HCT116 (cell line): Measurements from ENCODE around the gene F8A2. TPM values are rescaled to one million over a fixed set of nuclear protein-coding genes. Genes with fewer than 3 reads are reported as not detected.

Source experiments
- ATAC-seq: fragments of 200-7000 bp; cut with Tn5 transposase; 2 replicates; pipeline ENCODE4 v1.9.1; 2020; ENCODE audit warnings: mild to moderate bottlenecking, moderate library complexity
- BruUV-seq: library from RNA; stranded (reverse); fragments of 400-500 nt; replicated peaks from 2 replicates; lab custom pipeline; 2021; lab: Mats Ljungman, UMichigan
- CTCF ChIA-PET: fragments of 300-600 bp; sonication (Branson Sonifier 250); formaldehyde crosslinking; loops from one replicate; lab custom pipeline; 2021; ENCODE audit warnings: antibody characterized with exemption; lab: Charles Lee
- POLR2A ChIA-PET: fragments of 300-600, 350-600 bp; sonication (Branson Sonifier 250); formaldehyde crosslinking; loops from one replicate; lab custom pipeline; 2021; ENCODE audit warnings: antibody characterized with exemption; lab: Charles Lee
- RAD21 ChIA-PET, 2 experiments: fragments of 300-600 bp; sonication (Branson Sonifier 250); formaldehyde crosslinking; loops; one replicate each; lab custom pipeline; 2023; ENCODE audit warnings: low total read pairs in 2 of 2; ENCODE audit not compliant: uncharacterized antibody in 2 of 2, unreplicated experiment in 2 of 2, low non-redundant PET in 1 of 2; lab: Charles Lee
- DNase-seq: peaks from one replicate; pipeline ENCODE4 v3.0.0-alpha.2; 2010; ENCODE audit warnings: low read depth, low spot score
- H2AFZ ChIP-seq: fragments of 200-600 bp; shearing (Covaris generic), sonication (generic); 2 replicates; pipeline ENCODE4 v1.6.1; 2017; ENCODE audit warnings: low read depth, mixed run types, mixed read lengths, antibody characterized with exemption, low read length; ENCODE audit not compliant: poor library complexity, severe bottlenecking
- H3K27ac ChIP-seq: 2 replicates; pipeline ENCODE4 v1.5.1; 2012; ENCODE audit warnings: low read depth, low read length
- H3K27me3 ChIP-seq: fragments of 200-600 bp; sonication (generic); 2 replicates; pipeline ENCODE4 v1.6.1; 2016; ENCODE audit warnings: mixed run types, low read length, mixed read lengths; ENCODE audit not compliant: insufficient read depth
- H3K36me3 ChIP-seq, 2 experiments: fragments of 200-500 bp in 1 of 2; fragments of 200-600 bp in 1 of 2; sonication (Bioruptor generic) in 1 of 2; sonication (generic) in 1 of 2; 2 replicates each; pipeline versions ENCODE4 v1.5.1 to v1.6.1; 2014 to 2016; ENCODE audit warnings: low read length in 2 of 2, inconsistent platforms in 1 of 2, mixed read lengths in 1 of 2, mixed run types in 1 of 2; ENCODE audit not compliant: insufficient read depth in 2 of 2, control insufficient read depth in 1 of 2
- H3K4me1 ChIP-seq, 2 experiments: fragments of 200-600 bp in 1 of 2; sonication (generic) in 1 of 2; 2 replicates each; pipeline versions ENCODE4 v1.5.1 to v1.6.1; 2012 to 2017; ENCODE audit warnings: low read length in 2 of 2, inconsistent platforms in 1 of 2, mild to moderate bottlenecking in 1 of 2, mixed read lengths in 1 of 2, mixed run types in 1 of 2, moderate library complexity in 1 of 2; ENCODE audit not compliant: insufficient read depth in 2 of 2, control insufficient read depth in 1 of 2
- H3K4me2 ChIP-seq: fragments of 200-600 bp; sonication (generic); 2 replicates; pipeline ENCODE4 v1.6.1; 2017; ENCODE audit warnings: mixed run types, low read length, mixed read lengths
- H3K4me3 ChIP-seq, 2 experiments: fragments of 200-600 bp in 1 of 2; sonication (generic) in 1 of 2; replicated peaks in 1 of 2; 2 replicates each; pipeline ENCODE4 v1.5.1; 2011 to 2016; ENCODE audit warnings: low read length in 2 of 2, control low read depth in 1 of 2, low read depth in 1 of 2, mild to moderate bottlenecking in 1 of 2, mixed read lengths in 1 of 2, mixed run types in 1 of 2
- H3K79me2 ChIP-seq: fragments of 200-600 bp; sonication (generic); 2 replicates; pipeline ENCODE4 v1.6.1; 2017; ENCODE audit warnings: mild to moderate bottlenecking, mixed run types, low read length, moderate library complexity, mixed read lengths; ENCODE audit not compliant: insufficient read depth
- H3K9ac ChIP-seq: fragments of 200-600 bp; sonication (generic); 2 replicates; pipeline ENCODE4 v1.6.1; 2016; ENCODE audit warnings: low read length, mixed read lengths
- H3K9me2 ChIP-seq: fragments of 200-600 bp; sonication (generic), shearing (Covaris generic); 2 replicates; pipeline ENCODE4 v1.6.1; 2017; ENCODE audit warnings: mixed run types, mild to moderate bottlenecking, moderate library complexity; ENCODE audit not compliant: insufficient read depth
- H3K9me3 ChIP-seq, 2 experiments: fragments of 200-500 bp in 1 of 2; fragments of 200-600 bp in 1 of 2; sonication (Bioruptor generic) in 1 of 2; sonication (generic) in 1 of 2; 2 replicates each; pipeline ENCODE4 v1.6.1; 2014 to 2017; ENCODE audit warnings: low read length in 2 of 2, mixed read lengths in 2 of 2, inconsistent platforms in 1 of 2, low read depth in 1 of 2, mild to moderate bottlenecking in 1 of 2, mixed run types in 1 of 2, moderate library complexity in 1 of 2; ENCODE audit not compliant: control insufficient read depth in 1 of 2, insufficient read depth in 1 of 2
- H4K20me1 ChIP-seq: fragments of 200-600 bp; sonication (generic), shearing (Covaris generic); 2 replicates; pipeline ENCODE4 v1.6.1; 2017; ENCODE audit warnings: mixed run types, mild to moderate bottlenecking, moderate library complexity; ENCODE audit not compliant: insufficient read depth
- CBX3 ChIP-seq: IDR thresholded peaks from 2 replicates; pipeline ENCODE4 v1.6.1; 2012; ENCODE audit warnings: low read depth
- EGR1 ChIP-seq: IDR thresholded peaks from 2 replicates; pipeline ENCODE4 v1.6.1; 2012; ENCODE audit warnings: low read depth
- EZH2phosphoT487 ChIP-seq: fragments of 200-600 bp; IDR thresholded peaks from 2 replicates; pipeline ENCODE4 v1.6.1; 2018; ENCODE audit warnings: antibody characterized with exemption, borderline replicate concordance
- JUND ChIP-seq: IDR thresholded peaks from 2 replicates; pipeline ENCODE4 v1.6.1; 2012
- POLR2AphosphoS5 ChIP-seq: IDR thresholded peaks from 2 replicates; pipeline ENCODE4 v1.6.1; 2011; ENCODE audit warnings: mild to moderate bottlenecking, low read depth, low read length, moderate library complexity
- RAD21 ChIP-seq: IDR thresholded peaks from 2 replicates; pipeline ENCODE4 v1.6.1; 2012; ENCODE audit warnings: low read depth, mild to moderate bottlenecking
- SIN3A ChIP-seq: IDR thresholded peaks from 2 replicates; pipeline ENCODE4 v1.6.1; 2012; ENCODE audit warnings: low read depth
- SRF ChIP-seq: IDR thresholded peaks from 2 replicates; pipeline ENCODE4 v1.6.1; 2012; ENCODE audit warnings: low read depth
- ZNF274 ChIP-seq: fragments of 200-500 bp; sonication (Bioruptor generic); IDR thresholded peaks from 2 replicates; pipeline ENCODE4 v1.6.1; 2014; ENCODE audit warnings: mild to moderate bottlenecking, low read depth, low read length, inconsistent platforms
- intact Hi-C: fragments of 100-400 bp; cut with micrococcal nuclease; formaldehyde crosslinking; loops from 2 replicates; pipeline ENCODE4 v1.10.0; 2022
- microRNA-seq: library from miRNA; unstranded; fragments of <30 nt; microRNA quantifications from one replicate; pipeline ENCODE4, GENCODE V29; 2016; ENCODE audit warnings: borderline number of aligned reads
- total RNA-seq: library from RNA; stranded (reverse); gene quantifications from one replicate; pipeline ENCODE4 v1.2.1, GENCODE V29; 2021; ENCODE audit not compliant: unreplicated experiment
- TF ChIP-seq, protein P1 (sequence below): IDR thresholded peaks from 2 replicates; pipeline ENCODE4 v1.6.1; 2011; ENCODE audit warnings: mild to moderate bottlenecking, low read length, moderate library complexity; ENCODE audit not compliant: insufficient replicate concordance; ENCODE audit errors: extremely low read depth

F8A2 gene
- total RNA-seq, 1 experiment from 2014 or later = not detected

- TF ChIP-seq, protein P1, sequence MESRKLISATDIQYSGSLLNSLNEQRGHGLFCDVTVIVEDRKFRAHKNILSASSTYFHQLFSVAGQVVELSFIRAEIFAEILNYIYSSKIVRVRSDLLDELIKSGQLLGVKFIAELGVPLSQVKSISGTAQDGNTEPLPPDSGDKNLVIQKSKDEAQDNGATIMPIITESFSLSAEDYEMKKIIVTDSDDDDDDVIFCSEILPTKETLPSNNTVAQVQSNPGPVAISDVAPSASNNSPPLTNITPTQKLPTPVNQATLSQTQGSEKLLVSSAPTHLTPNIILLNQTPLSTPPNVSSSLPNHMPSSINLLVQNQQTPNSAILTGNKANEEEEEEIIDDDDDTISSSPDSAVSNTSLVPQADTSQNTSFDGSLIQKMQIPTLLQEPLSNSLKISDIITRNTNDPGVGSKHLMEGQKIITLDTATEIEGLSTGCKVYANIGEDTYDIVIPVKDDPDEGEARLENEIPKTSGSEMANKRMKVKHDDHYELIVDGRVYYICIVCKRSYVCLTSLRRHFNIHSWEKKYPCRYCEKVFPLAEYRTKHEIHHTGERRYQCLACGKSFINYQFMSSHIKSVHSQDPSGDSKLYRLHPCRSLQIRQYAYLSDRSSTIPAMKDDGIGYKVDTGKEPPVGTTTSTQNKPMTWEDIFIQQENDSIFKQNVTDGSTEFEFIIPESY = no peak
- TF ChIP-seq CBX3 (no peak), ZNF274 (no peak), POLR2AphosphoS5 (no peak), SRF (no peak), EGR1 (no peak), JUND (no peak), EZH2phosphoT487 (no peak), SIN3A (no peak), RAD21 (no peak)
- POLR2A ChIA-PET = no interaction called here
- BruUV-seq = no TSS peak
- no peak overlapping the region for H2AFZ ChIP-seq
- CTCF ChIA-PET = no interaction called here
- no peak overlapping the region for H3K27ac ChIP-seq
- no peaks in the 10 kb centered on the region for H4K20me1 ChIP-seq
- intact Hi-C loops = no loop called here
- H3K9me3 ChIP-seq = no peaks in the 10 kb centered on the region
- H3K4me3 ChIP-seq = no peak overlapping the region
- H3K27me3 ChIP-seq = no peaks in the 10 kb centered on the region
- ATAC-seq (no peak), DNase-seq (no peak)
- no peaks in the 10 kb centered on the region for H3K4me1 ChIP-seq
- no peaks in the 10 kb centered on the region for H3K79me2 ChIP-seq
- H3K9me2 ChIP-seq = no peaks in the 10 kb centered on the region
- no peaks in the 10 kb centered on the region for H3K36me3 ChIP-seq
- RAD21 ChIA-PET = no interaction called here
- no peak overlapping the region for H3K9ac ChIP-seq
- H3K4me2 ChIP-seq = no peak overlapping the region
Measured at GRCh38 chrX:155417769-155418168, 35.9 kb downstream of the F8A2 start.

Small RNAs within 50 kb of the gene (microRNA-seq; reads per million reads assigned to microRNA genes)
- not detected for gene MIR1184-2

Other genes starting within 250 kb of the F8A2 start
- gene VBP1, start 165.6 kb upstream of the F8A2 start, total RNA-seq = 77.3 TPM
- gene RAB39B, start 117.6 kb upstream of the F8A2 start, total RNA-seq = 0.10 TPM
- 0.89 TPM for gene CLIC2, start 47.5 kb upstream of the F8A2 start, total RNA-seq
- gene F8A3, start 76.5 kb downstream of the F8A2 start, total RNA-seq = not detected
- 0.22 TPM for gene SPRY3, start 230.5 kb downstream of the F8A2 start, total RNA-seq
- gene TMLHE, start 230.9 kb downstream of the F8A2 start, total RNA-seq = 12.2 TPM